ENCODE data around the gene FAM3A. TPM values are rescaled to one million over a fixed set of nuclear protein-coding genes. Genes with fewer than 3 reads are reported as not detected.

Gene FAM3A
- total RNA-seq, 1 experiment from 2014 or later, result 25.0 TPM

DNA sequence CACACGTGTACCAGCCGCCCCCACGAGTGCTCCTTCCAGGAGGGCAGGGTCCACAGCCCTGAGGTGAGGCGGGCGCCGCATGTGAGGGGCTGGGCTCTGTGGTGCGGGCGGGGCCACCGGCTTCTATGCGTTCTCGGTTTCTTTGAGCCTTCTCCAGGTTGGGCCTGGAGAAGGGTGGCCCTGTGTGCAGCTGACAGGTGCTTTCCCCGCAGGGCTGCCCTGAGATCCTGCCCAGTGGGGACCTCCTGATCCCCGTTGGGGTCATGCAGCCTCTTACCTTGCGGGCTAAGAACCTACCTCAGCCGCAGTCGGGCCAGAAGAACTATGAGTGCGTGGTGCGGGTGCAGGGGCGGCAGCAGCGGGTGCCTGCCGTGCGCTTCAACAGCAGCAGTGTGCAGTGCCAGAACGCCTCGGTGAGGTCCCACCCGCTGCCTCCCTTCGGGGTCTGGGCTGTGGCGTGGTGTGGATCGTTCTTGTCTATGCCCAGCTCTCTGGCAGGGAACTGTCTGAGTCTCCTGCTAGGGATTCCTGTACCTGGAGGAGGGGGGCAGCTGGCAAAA is 51.1 kb downstream of the FAM3A start (continued):
- TF ChIP-seq, protein P1, sequence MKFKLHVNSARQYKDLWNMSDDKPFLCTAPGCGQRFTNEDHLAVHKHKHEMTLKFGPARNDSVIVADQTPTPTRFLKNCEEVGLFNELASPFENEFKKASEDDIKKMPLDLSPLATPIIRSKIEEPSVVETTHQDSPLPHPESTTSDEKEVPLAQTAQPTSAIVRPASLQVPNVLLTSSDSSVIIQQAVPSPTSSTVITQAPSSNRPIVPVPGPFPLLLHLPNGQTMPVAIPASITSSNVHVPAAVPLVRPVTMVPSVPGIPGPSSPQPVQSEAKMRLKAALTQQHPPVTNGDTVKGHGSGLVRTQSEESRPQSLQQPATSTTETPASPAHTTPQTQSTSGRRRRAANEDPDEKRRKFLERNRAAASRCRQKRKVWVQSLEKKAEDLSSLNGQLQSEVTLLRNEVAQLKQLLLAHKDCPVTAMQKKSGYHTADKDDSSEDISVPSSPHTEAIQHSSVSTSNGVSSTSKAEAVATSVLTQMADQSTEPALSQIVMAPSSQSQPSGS (CRISPR knock-in tag; IDR thresholded peaks at IDR 0.05; ENCODE audit: borderline replicate concordance, low read depth), result no peak
- TF ChIP-seq JAZF1 (CRISPR knock-in tag; IDR thresholded peaks at IDR 0.05) (no peak), RORB (CRISPR knock-in tag; IDR thresholded peaks at IDR 0.05) (no peak)

DNA sequence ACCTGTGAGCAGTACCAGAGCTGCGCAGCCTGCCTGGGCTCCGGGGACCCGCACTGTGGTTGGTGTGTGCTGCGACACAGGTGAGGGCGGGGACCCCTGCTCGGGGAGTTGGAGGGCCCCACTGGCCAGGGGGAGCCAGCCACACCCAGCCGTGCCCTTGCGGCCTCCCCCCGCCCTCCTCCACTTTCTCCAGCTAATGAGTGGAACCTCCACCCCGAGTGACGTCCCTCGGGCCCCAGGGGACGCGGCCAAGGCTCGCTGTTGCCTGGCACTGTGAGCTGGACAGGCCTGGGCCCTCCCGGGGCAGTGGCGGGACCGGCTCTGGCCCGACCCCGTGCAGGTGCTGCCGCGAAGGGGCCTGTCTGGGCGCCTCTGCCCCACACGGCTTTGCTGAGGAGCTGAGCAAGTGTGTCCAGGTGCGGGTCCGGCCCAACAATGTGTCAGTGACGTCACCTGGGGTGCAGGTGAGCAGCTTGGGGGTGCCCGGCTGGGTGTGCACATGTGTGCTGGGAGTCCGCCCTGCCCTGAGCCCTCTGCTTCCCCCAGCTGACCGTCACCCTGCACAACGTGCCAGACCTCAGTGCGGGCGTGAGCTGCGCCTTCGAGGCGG is 52.3 kb downstream of the FAM3A start:
- POLR2A ChIA-PET, result no interaction called here
- H3K4me3 Mint-ChIP-seq, result no peak overlapping the region
- TF ChIP-seq, protein P2, sequence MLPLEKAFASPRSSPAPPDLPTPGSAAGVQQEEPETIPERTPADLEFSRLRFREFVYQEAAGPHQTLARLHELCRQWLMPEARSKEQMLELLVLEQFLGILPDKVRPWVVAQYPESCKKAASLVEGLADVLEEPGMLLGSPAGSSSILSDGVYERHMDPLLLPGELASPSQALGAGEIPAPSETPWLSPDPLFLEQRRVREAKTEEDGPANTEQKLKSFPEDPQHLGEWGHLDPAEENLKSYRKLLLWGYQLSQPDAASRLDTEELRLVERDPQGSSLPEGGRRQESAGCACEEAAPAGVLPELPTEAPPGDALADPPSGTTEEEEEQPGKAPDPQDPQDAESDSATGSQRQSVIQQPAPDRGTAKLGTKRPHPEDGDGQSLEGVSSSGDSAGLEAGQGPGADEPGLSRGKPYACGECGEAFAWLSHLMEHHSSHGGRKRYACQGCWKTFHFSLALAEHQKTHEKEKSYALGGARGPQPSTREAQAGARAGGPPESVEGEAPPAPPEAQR (CRISPR knock-in tag; IDR thresholded peaks at IDR 0.05), result no peak
- TF ChIP-seq ZNF219 (CRISPR knock-in tag; IDR thresholded peaks at IDR 0.05; ENCODE audit: borderline replicate concordance), result no peak
- TF ChIP-seq, protein P3, sequence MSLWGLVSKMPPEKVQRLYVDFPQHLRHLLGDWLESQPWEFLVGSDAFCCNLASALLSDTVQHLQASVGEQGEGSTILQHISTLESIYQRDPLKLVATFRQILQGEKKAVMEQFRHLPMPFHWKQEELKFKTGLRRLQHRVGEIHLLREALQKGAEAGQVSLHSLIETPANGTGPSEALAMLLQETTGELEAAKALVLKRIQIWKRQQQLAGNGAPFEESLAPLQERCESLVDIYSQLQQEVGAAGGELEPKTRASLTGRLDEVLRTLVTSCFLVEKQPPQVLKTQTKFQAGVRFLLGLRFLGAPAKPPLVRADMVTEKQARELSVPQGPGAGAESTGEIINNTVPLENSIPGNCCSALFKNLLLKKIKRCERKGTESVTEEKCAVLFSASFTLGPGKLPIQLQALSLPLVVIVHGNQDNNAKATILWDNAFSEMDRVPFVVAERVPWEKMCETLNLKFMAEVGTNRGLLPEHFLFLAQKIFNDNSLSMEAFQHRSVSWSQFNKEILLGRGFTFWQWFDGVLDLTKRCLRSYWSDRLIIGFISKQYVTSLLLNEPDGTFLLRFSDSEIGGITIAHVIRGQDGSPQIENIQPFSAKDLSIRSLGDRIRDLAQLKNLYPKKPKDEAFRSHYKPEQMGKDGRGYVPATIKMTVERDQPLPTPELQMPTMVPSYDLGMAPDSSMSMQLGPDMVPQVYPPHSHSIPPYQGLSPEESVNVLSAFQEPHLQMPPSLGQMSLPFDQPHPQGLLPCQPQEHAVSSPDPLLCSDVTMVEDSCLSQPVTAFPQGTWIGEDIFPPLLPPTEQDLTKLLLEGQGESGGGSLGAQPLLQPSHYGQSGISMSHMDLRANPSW (CRISPR knock-in tag; conservative IDR thresholded peaks at IDR 0.05; ENCODE audit: low read depth), result no peak
- TF ChIP-seq IRF2 (CRISPR knock-in tag; IDR thresholded peaks at IDR 0.05; ENCODE audit: borderline replicate concordance, low read depth), result no peak
- TF ChIP-seq, protein P4, sequence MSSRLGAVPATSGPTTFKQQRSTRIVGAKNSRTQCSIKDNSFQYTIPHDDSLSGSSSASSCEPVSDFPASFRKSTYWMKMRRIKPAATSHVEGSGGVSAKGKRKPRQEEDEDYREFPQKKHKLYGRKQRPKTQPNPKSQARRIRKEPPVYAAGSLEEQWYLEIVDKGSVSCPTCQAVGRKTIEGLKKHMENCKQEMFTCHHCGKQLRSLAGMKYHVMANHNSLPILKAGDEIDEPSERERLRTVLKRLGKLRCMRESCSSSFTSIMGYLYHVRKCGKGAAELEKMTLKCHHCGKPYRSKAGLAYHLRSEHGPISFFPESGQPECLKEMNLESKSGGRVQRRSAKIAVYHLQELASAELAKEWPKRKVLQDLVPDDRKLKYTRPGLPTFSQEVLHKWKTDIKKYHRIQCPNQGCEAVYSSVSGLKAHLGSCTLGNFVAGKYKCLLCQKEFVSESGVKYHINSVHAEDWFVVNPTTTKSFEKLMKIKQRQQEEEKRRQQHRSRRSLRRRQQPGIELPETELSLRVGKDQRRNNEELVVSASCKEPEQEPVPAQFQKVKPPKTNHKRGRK (CRISPR knock-in tag; IDR thresholded peaks at IDR 0.05; ENCODE audit: borderline replicate concordance), result no peak
- TF ChIP-seq ATF1 (CRISPR knock-in tag; IDR thresholded peaks at IDR 0.05), result no peak
- TF ChIP-seq NFATC4 (CRISPR knock-in tag; IDR thresholded peaks at IDR 0.05), result no peak
- TF ChIP-seq, protein P5, sequence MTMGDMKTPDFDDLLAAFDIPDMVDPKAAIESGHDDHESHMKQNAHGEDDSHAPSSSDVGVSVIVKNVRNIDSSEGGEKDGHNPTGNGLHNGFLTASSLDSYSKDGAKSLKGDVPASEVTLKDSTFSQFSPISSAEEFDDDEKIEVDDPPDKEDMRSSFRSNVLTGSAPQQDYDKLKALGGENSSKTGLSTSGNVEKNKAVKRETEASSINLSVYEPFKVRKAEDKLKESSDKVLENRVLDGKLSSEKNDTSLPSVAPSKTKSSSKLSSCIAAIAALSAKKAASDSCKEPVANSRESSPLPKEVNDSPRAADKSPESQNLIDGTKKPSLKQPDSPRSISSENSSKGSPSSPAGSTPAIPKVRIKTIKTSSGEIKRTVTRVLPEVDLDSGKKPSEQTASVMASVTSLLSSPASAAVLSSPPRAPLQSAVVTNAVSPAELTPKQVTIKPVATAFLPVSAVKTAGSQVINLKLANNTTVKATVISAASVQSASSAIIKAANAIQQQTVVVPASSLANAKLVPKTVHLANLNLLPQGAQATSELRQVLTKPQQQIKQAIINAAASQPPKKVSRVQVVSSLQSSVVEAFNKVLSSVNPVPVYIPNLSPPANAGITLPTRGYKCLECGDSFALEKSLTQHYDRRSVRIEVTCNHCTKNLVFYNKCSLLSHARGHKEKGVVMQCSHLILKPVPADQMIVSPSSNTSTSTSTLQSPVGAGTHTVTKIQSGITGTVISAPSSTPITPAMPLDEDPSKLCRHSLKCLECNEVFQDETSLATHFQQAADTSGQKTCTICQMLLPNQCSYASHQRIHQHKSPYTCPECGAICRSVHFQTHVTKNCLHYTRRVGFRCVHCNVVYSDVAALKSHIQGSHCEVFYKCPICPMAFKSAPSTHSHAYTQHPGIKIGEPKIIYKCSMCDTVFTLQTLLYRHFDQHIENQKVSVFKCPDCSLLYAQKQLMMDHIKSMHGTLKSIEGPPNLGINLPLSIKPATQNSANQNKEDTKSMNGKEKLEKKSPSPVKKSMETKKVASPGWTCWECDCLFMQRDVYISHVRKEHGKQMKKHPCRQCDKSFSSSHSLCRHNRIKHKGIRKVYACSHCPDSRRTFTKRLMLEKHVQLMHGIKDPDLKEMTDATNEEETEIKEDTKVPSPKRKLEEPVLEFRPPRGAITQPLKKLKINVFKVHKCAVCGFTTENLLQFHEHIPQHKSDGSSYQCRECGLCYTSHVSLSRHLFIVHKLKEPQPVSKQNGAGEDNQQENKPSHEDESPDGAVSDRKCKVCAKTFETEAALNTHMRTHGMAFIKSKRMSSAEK (CRISPR knock-in tag; IDR thresholded peaks at IDR 0.05; ENCODE audit: borderline replicate concordance), result no peak
- no peak for TF ChIP-seq PRRX2 (CRISPR knock-in tag; IDR thresholded peaks at IDR 0.05)
- TF ChIP-seq, protein P6, sequence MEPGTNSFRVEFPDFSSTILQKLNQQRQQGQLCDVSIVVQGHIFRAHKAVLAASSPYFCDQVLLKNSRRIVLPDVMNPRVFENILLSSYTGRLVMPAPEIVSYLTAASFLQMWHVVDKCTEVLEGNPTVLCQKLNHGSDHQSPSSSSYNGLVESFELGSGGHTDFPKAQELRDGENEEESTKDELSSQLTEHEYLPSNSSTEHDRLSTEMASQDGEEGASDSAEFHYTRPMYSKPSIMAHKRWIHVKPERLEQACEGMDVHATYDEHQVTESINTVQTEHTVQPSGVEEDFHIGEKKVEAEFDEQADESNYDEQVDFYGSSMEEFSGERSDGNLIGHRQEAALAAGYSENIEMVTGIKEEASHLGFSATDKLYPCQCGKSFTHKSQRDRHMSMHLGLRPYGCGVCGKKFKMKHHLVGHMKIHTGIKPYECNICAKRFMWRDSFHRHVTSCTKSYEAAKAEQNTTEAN (CRISPR knock-in tag; IDR thresholded peaks at IDR 0.05), result no peak
- TF ChIP-seq FOXP1 (CRISPR knock-in tag; IDR thresholded peaks at IDR 0.05; ENCODE audit: borderline replicate concordance), result no peak
- no peak for TF ChIP-seq SMAD4 (CRISPR knock-in tag; IDR thresholded peaks at IDR 0.05)
- TF ChIP-seq OVOL2 (CRISPR knock-in tag; IDR thresholded peaks at IDR 0.05; ENCODE audit: borderline replicate concordance), result no peak
- TF ChIP-seq NR2C2 (CRISPR knock-in tag; IDR thresholded peaks at IDR 0.05), result no peak
- TF ChIP-seq, protein P7, sequence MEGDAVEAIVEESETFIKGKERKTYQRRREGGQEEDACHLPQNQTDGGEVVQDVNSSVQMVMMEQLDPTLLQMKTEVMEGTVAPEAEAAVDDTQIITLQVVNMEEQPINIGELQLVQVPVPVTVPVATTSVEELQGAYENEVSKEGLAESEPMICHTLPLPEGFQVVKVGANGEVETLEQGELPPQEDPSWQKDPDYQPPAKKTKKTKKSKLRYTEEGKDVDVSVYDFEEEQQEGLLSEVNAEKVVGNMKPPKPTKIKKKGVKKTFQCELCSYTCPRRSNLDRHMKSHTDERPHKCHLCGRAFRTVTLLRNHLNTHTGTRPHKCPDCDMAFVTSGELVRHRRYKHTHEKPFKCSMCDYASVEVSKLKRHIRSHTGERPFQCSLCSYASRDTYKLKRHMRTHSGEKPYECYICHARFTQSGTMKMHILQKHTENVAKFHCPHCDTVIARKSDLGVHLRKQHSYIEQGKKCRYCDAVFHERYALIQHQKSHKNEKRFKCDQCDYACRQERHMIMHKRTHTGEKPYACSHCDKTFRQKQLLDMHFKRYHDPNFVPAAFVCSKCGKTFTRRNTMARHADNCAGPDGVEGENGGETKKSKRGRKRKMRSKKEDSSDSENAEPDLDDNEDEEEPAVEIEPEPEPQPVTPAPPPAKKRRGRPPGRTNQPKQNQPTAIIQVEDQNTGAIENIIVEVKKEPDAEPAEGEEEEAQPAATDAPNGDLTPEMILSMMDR (IDR thresholded peaks at IDR 0.05), result no peak
- no peak overlapping the region for H3K27ac Mint-ChIP-seq
- H3K36me3 Mint-ChIP-seq, result no peaks in the 10 kb centered on the region
- no peak for ATAC-seq
- H3K4me1 Mint-ChIP-seq, result no peaks in the 10 kb centered on the region
- CTCF ChIA-PET, result interaction anchor here (0.7 kb wide), 1 partner anchor 64 kb away, joined by 3 read pairs; no protein-coding TSS in a partner anchor
- H3K27me3 Mint-ChIP-seq (ENCODE audit: low read depth), result no peaks in the 10 kb centered on the region
- no peaks in the 10 kb centered on the region for H3K9me3 Mint-ChIP-seq
- DNase-seq (ENCODE audit: low spot score), result no peak
